Measurements from ENCODE around the gene MED23. TPM values are rescaled to one million over a fixed set of nuclear protein-coding genes. Genes with fewer than 3 reads are reported as not detected.
A peak's percentile ranks its signal among the peaks of the same experiment; 100 is the strongest.

Gene MED23
- total and polyA plus RNA-seq, 9 of the 15 experiments (the other 6 are each of a cell fraction or from before 2014, with no cell fraction given): 13.7 to 61.2 (median 27.2) TPM

- TF ChIP-seq TRIM28 (IDR thresholded peaks at IDR 0.05): peak; percentile 80; the same call in 1 of the 2 replicates
- peak; percentile 88 for TF ChIP-seq ELF2 (CRISPR knock-in tag; IDR thresholded peaks at IDR 0.05)
- peak; percentile 53; the same call in 1 of the 2 replicates for TF ChIP-seq ZNF583 (CRISPR knock-in tag; IDR thresholded peaks at IDR 0.05)
- TF ChIP-seq RNF2 (IDR thresholded peaks at IDR 0.05): peak; percentile 84
- no peak for TF ChIP-seq ZNF586 (CRISPR knock-in tag; conservative IDR thresholded peaks at IDR 0.05)
- TF ChIP-seq ZNF764 (CRISPR knock-in tag; IDR thresholded peaks at IDR 0.05; ENCODE audit: low read depth): peak; percentile 84
- TF ChIP-seq HBP1 (CRISPR knock-in tag; IDR thresholded peaks at IDR 0.05): peak; percentile 72; the same call in 1 of the 2 replicates
- TF ChIP-seq FOXJ3 (CRISPR knock-in tag; IDR thresholded peaks at IDR 0.05): no peak
- TF ChIP-seq RERE (CRISPR knock-in tag; IDR thresholded peaks at IDR 0.05; ENCODE audit: borderline replicate concordance): peak; percentile 94; the same call in 1 of the 2 replicates
- peak; percentile 77 for TF ChIP-seq ZBTB7A (IDR thresholded peaks at IDR 0.05; ENCODE audit: borderline replicate concordance, control insufficient read depth, low read depth, low read length)
- TF ChIP-seq ZNF77 (CRISPR knock-in tag; IDR thresholded peaks at IDR 0.05): no peak
- 0 out of 2 replicates have a peak, but pooled peaks have one; percentile 40 for TF ChIP-seq ZNF165 (CRISPR knock-in tag; IDR thresholded peaks at IDR 0.05; ENCODE audit: borderline replicate concordance)
- TF ChIP-seq ARID1B (IDR thresholded peaks at IDR 0.05): peak; percentile 55
- TF ChIP-seq JUN (IDR thresholded peaks at IDR 0.05; ENCODE audit: borderline replicate concordance, low read depth, low read length): peak; percentile 44; the same call in 1 of the 2 replicates
- no peak for TF ChIP-seq JUN (CRISPR knock-in tag; IDR thresholded peaks at IDR 0.05; ENCODE audit: borderline replicate concordance)
- peak; percentile 89 for TF ChIP-seq KLF13 (tag; IDR thresholded peaks at IDR 0.05; ENCODE audit: borderline replicate concordance, low read depth)
- TF ChIP-seq MCM3 (IDR thresholded peaks at IDR 0.05): no peak
- TF ChIP-seq ATF2 (CRISPR knock-in tag; IDR thresholded peaks at IDR 0.05): no peak
- TF ChIP-seq ZKSCAN3 (CRISPR knock-in tag; IDR thresholded peaks at IDR 0.05): no peak
Observed at GRCh38 chr6:131627724-131628682, at the start of gene MED23 (continued).
